IMR-90 (cell line): ENCODE results near the gene RHOBTB3. TPM values are rescaled to one million over a fixed set of nuclear protein-coding genes. Genes with fewer than 3 reads are reported as not detected.

Experiments used
- ATAC-seq: fragments of 200-7000 bp; cut with Tn5 transposase; 2 replicates; pipeline ENCODE4 v1.9.1; 2020; ENCODE audit warnings: low read depth, mild to moderate bottlenecking, moderate library complexity
- BruUV-seq: library from RNA; stranded (reverse); fragments of 400-500 nt; replicated peaks from 2 replicates; lab custom pipeline; 2021; lab: Mats Ljungman, UMichigan
- CTCF ChIA-PET: fragments of 300-600 bp; formaldehyde crosslinking; extraction: SDS; loops from one replicate; lab custom pipeline; 2021; ENCODE audit warnings: antibody characterized with exemption; lab: Yijun Ruan, JAX
- POLR2A ChIA-PET: fragments of 300-600 bp; sonication (Branson Sonifier 250); formaldehyde crosslinking; loops from one replicate; lab custom pipeline; 2022; ENCODE audit warnings: antibody characterized with exemption; ENCODE audit not compliant: unreplicated experiment; lab: Charles Lee
- DNase-seq: peaks from one replicate; pipeline ENCODE4 v3.0.0; 2013
- H2AFZ ChIP-seq: replicated peaks from 2 replicates; pipeline ENCODE3; 2013; ENCODE audit warnings: low read length, mild to moderate bottlenecking; ENCODE audit not compliant: poor library complexity
- H2AK5ac ChIP-seq: 2 replicates; pipeline ENCODE4 v1.6.1; 2013; ENCODE audit warnings: low read depth, low read length, inconsistent platforms
- H2AK9ac ChIP-seq: replicated peaks from 2 replicates; pipeline ENCODE3; 2013; ENCODE audit warnings: mild to moderate bottlenecking, low read depth, low read length, moderate library complexity; ENCODE audit not compliant: poor library complexity
- H2BK120ac ChIP-seq: 2 replicates; pipeline ENCODE4 v1.6.1; 2013; ENCODE audit warnings: low read depth, low read length, inconsistent platforms
- H2BK15ac ChIP-seq: 3 replicates; pipeline ENCODE4 v1.6.1; 2013; ENCODE audit warnings: low read depth, low read length, inconsistent platforms
- H2BK20ac ChIP-seq: 2 replicates; pipeline ENCODE4 v1.6.1; 2013; ENCODE audit warnings: low read depth, mild to moderate bottlenecking, inconsistent platforms, low read length, moderate library complexity
- H2BK5ac ChIP-seq: 2 replicates; pipeline ENCODE4 v1.6.1; 2013; ENCODE audit warnings: mild to moderate bottlenecking, low read depth, low read length, inconsistent platforms; ENCODE audit not compliant: poor library complexity, severe bottlenecking
- H3K14ac ChIP-seq: replicated peaks from 2 replicates; pipeline ENCODE4 v1.6.1; 2013; ENCODE audit warnings: low read depth, low read length, inconsistent platforms
- H3K18ac ChIP-seq: 2 replicates; pipeline ENCODE4 v1.6.1; 2013; ENCODE audit warnings: low read depth, low read length, control low read depth
- H3K23ac ChIP-seq: 2 replicates; pipeline ENCODE4 v1.6.1; 2013; ENCODE audit warnings: low read depth, low read length, inconsistent platforms
- H3K27ac ChIP-seq: 2 replicates; pipeline ENCODE4 v1.5.1; 2013; ENCODE audit warnings: mild to moderate bottlenecking, control low read depth, low read length; ENCODE audit not compliant: insufficient read depth
- H3K27me3 ChIP-seq: 2 replicates; pipeline ENCODE4 v1.6.1; 2013; ENCODE audit warnings: low read length; ENCODE audit not compliant: control insufficient read depth, insufficient read depth
- H3K36me3 ChIP-seq: 2 replicates; pipeline ENCODE4 v1.6.1; 2013; ENCODE audit warnings: low read length, mixed read lengths; ENCODE audit not compliant: control insufficient read depth, insufficient read depth
- H3K4ac ChIP-seq: 2 replicates; pipeline ENCODE4 v1.6.1; 2013; ENCODE audit warnings: low read depth, low read length, inconsistent platforms
- H3K4me1 ChIP-seq: 2 replicates; pipeline ENCODE4 v1.6.1; 2013; ENCODE audit warnings: low read length, mixed read lengths; ENCODE audit not compliant: control insufficient read depth, insufficient read depth
- H3K4me2 ChIP-seq: 2 replicates; pipeline ENCODE4 v1.6.1; 2013; ENCODE audit warnings: low read depth, mild to moderate bottlenecking, control low read depth, low read length, moderate library complexity
- H3K4me3 ChIP-seq: 2 replicates; pipeline ENCODE4 v1.5.1; 2013; ENCODE audit warnings: low read depth, mild to moderate bottlenecking, control low read depth, low read length, moderate library complexity; ENCODE audit not compliant: insufficient read depth
- H3K56ac ChIP-seq: 2 replicates; pipeline ENCODE4 v1.6.1; 2013; ENCODE audit warnings: low read length, inconsistent platforms; ENCODE audit not compliant: insufficient read depth; ENCODE audit errors: extremely low read depth
- H3K79me1 ChIP-seq, 2 experiments: 2 replicates each; pipeline ENCODE4 v1.6.1; 2013; ENCODE audit warnings: low read length in 2 of 2, inconsistent platforms in 1 of 2, low read depth in 1 of 2
- H3K9ac ChIP-seq: 2 replicates; pipeline ENCODE4 v1.6.1; 2013; ENCODE audit warnings: low read depth, low read length, control low read depth
- H3K9me1 ChIP-seq: 2 replicates; pipeline ENCODE4 v1.6.1; 2013; ENCODE audit warnings: low read length, inconsistent platforms; ENCODE audit not compliant: insufficient read depth
- H3K9me3 ChIP-seq: 2 replicates; pipeline ENCODE4 v1.6.1; 2013; ENCODE audit warnings: low read length; ENCODE audit not compliant: control insufficient read depth, insufficient read depth
- H4K20me1 ChIP-seq: 2 replicates; pipeline ENCODE4 v1.6.1; 2013; ENCODE audit warnings: low read length, inconsistent platforms; ENCODE audit not compliant: insufficient read depth
- H4K5ac ChIP-seq: 2 replicates; pipeline ENCODE4 v1.6.1; 2013; ENCODE audit warnings: mild to moderate bottlenecking, low read depth, low read length, control low read depth
- H4K8ac ChIP-seq, 2 experiments: 2 replicates each; pipeline ENCODE4 v1.6.1; 2013; ENCODE audit warnings: low read depth in 2 of 2, low read length in 2 of 2, control low read depth in 1 of 2, inconsistent platforms in 1 of 2
- H4K91ac ChIP-seq: 2 replicates; pipeline ENCODE4 v1.6.1; 2013; ENCODE audit warnings: low read depth, low read length, inconsistent platforms; ENCODE audit not compliant: insufficient read depth
- BHLHE40 ChIP-seq: fragments of 150-350 bp; IDR thresholded peaks from 2 replicates; pipeline ENCODE4 v1.6.1; 2016; ENCODE audit warnings: mild to moderate bottlenecking, low read depth, low read length
- CEBPB ChIP-seq: IDR thresholded peaks from 2 replicates; pipeline ENCODE4 v1.6.1; 2012; ENCODE audit warnings: low read depth, low read length, improper control_type of control experiment
- ELK1 ChIP-seq: fragments of 150-350 bp; IDR thresholded peaks from 2 replicates; pipeline ENCODE4 v1.6.1; 2016; ENCODE audit warnings: low read depth, mild to moderate bottlenecking, low read length, moderate library complexity, borderline replicate concordance
- MAZ ChIP-seq: IDR thresholded peaks from 2 replicates; pipeline ENCODE4 v1.6.1; 2012; ENCODE audit warnings: low read depth, mild to moderate bottlenecking, low read length, improper control_type of control experiment, moderate library complexity, borderline replicate concordance
- MXI1 ChIP-seq: IDR thresholded peaks from 2 replicates; pipeline ENCODE4 v1.6.1; 2012; ENCODE audit warnings: low read depth, mild to moderate bottlenecking, low read length, moderate library complexity, borderline replicate concordance
- NFE2L2 ChIP-seq: fragments of 150-350 bp; IDR thresholded peaks from 2 replicates; pipeline ENCODE4 v1.6.1; 2016; ENCODE audit warnings: low read depth, mild to moderate bottlenecking, low read length
- RCOR1 ChIP-seq: IDR thresholded peaks from 2 replicates; pipeline ENCODE4 v1.6.1; 2012; ENCODE audit warnings: mild to moderate bottlenecking, low read length, improper control_type of control experiment; ENCODE audit not compliant: insufficient replicate concordance
- WGBS, 2 experiments: methylation state at CpG; one replicate each; pipeline versions ENCODE4 v1.1.5 to v1.1.7; 2013; ENCODE audit warnings: missing lambda C conversion rate in 2 of 2; ENCODE audit not compliant: insufficient read length in 1 of 2; ENCODE audit errors: extremely low coverage in 2 of 2; 5-methylcytosine and 5-hydroxymethylcytosine counted together
- dilution Hi-C: fragments of 300-500 bp; cut with HindIII; formaldehyde crosslinking; loops from one replicate; pipeline ENCODE4 v1.14.3; 2018; ENCODE audit warnings: low sequenced_read_pairs; ENCODE audit not compliant: unreplicated experiment
- in situ Hi-C: fragments of 300-500 bp; cut with MboI; formaldehyde crosslinking; loops from 3 replicates; pipeline ENCODE4 v1.14.3; 2019; ENCODE audit warnings: low sequenced_read_pairs, inconsistent platforms, mixed read lengths
- intact Hi-C: fragments of 100-400 bp; cut with micrococcal nuclease; formaldehyde crosslinking; loops from 2 replicates; pipeline ENCODE4 v1.10.0; 2022
- polyA plus RNA-seq, 3 experiments: library from polyadenylated mRNA; depleted of rRNA; stranded (reverse); fragments of >200 nt; gene quantifications; 2 replicates each; pipeline ENCODE4 v1.2.3, GENCODE V29; 2012; ENCODE audit warnings: low replicate concordance in 1 of 3
- total RNA-seq: library from RNA; depleted of rRNA; stranded (reverse); fragments of >200 nt; gene quantifications from 2 replicates; pipeline ENCODE4 v1.2.3, GENCODE V29; 2012

Gene RHOBTB3
- total and polyA plus RNA-seq, 2 of the 4 experiments (the other 2 are of a cell fraction) = 117 to 447 TPM

- H3K18ac ChIP-seq = no peak overlapping the region
- peak overlapping the region; percentile 22; the same call in 1 of the 2 replicates for H2AK5ac ChIP-seq
- no peak overlapping the region for H2AK9ac ChIP-seq
- ChIA-PET POLR2A (no interaction called here), CTCF (no interaction called here)
- DNase-seq (peak; percentile 52), ATAC-seq (0 out of 2 replicates have a peak, but pooled peaks have one; percentile 24)
- peak overlapping the region; percentile 8; the same call in 1 of the 2 replicates for H2BK120ac ChIP-seq
- no peak overlapping the region for H4K5ac ChIP-seq
- no peak overlapping the region for H2BK15ac ChIP-seq
- H3K4ac ChIP-seq = peak overlapping the region; percentile 5
- H3K4me1 ChIP-seq = peaks cover 16% of the 10 kb centered on the region
- peak overlapping the region; percentile 1; the same call in 1 of the 2 replicates for H3K27ac ChIP-seq
- no peak overlapping the region for H4K91ac ChIP-seq
- no peak overlapping the region for H3K4me2 ChIP-seq
- H3K79me1 ChIP-seq = peaks cover 3 to 22% of the 10 kb centered on the region in 2 experiments; a peak in 2 of 4 replicates
- in situ Hi-C loops = no loop called here
- H3K9me3 ChIP-seq = peaks cover 3% of the 10 kb centered on the region; the same call in 1 of the 2 replicates
- TF ChIP-seq BHLHE40 = no peak
- no peak for TF ChIP-seq ELK1
- TF ChIP-seq CEBPB = no peak
- no peak for TF ChIP-seq MXI1
- TF ChIP-seq RCOR1 = no peak
- TF ChIP-seq MAZ = no peak
- TF ChIP-seq NFE2L2 = no peak
- H3K9ac ChIP-seq = no peak overlapping the region
- no peak overlapping the region for H3K56ac ChIP-seq
- H4K8ac ChIP-seq = peak overlapping the region in 1 of 2 experiments; percentile 2; a peak in 1 of 4 replicates
- H3K4me3 ChIP-seq = no peak overlapping the region
- peaks cover 10% of the 10 kb centered on the region; the same call in 1 of the 2 replicates for H3K9me1 ChIP-seq
- no peaks in the 10 kb centered on the region for H4K20me1 ChIP-seq
- peaks cover 6% of the 10 kb centered on the region for H3K36me3 ChIP-seq
- H3K23ac ChIP-seq = 0 out of 2 replicates have a peak overlapping the region, but pooled peaks have one; percentile 4
- BruUV-seq = no TSS peak
- no CpG with 5 or more reads among the region's 2 CpGs for WGBS, 2 experiments
- no peak overlapping the region for H2BK20ac ChIP-seq
- peak overlapping the region; percentile 3 for H2BK5ac ChIP-seq
- dilution Hi-C loops = no loop called here
- no peaks in the 10 kb centered on the region for H3K27me3 ChIP-seq
- peak overlapping the region; percentile 37; the same call in 1 of the 2 replicates for H3K14ac ChIP-seq
- H2AFZ ChIP-seq = no peak overlapping the region
- intact Hi-C loops = no loop called here
Observed at GRCh38 chr5:95809414-95809960, 78.4 kb downstream of the RHOBTB3 start.
